ENCODE measurements around the gene GPX4. TPM values are rescaled to one million over a fixed set of nuclear protein-coding genes. Genes with fewer than 3 reads are reported as not detected.

The GPX4 gene, protein sequence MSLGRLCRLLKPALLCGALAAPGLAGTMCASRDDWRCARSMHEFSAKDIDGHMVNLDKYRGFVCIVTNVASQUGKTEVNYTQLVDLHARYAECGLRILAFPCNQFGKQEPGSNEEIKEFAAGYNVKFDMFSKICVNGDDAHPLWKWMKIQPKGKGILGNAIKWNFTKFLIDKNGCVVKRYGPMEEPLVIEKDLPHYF
- 369 and 438 TPM in 2 replicates for total RNA-seq

DNA sequence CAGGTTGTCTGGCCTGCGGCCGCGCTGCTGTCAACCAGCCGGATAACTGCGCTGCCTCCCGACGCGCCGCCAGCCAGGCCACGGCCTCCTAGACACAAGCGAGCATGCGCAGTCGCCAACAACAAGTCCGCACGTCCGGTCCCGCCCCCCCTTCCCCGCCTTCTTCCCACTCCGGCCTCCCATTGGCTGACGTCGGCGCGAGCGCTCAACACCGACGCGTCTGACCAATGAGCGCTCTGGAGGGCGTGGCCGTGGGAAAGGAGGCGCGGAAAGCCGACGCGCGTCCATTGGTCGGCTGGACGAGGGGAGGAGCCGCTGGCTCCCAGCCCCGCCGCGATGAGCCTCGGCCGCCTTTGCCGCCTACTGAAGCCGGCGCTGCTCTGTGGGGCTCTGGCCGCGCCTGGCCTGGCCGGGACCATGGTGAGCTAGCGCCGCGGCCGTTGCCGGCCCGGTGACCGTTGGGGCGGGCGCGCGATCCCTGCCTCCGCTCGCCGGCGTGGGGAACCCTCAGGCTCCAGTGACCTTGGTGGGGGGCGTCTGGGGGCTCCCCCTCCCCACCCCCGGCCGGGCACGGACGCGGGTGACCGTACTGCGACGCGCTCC is at the start of gene GPX4:
GPX4 (plus strand) TSS at position 287 of the 603 bp plus-strand sequence; CDS start at position 337, 50 bp downstream.

DNA sequence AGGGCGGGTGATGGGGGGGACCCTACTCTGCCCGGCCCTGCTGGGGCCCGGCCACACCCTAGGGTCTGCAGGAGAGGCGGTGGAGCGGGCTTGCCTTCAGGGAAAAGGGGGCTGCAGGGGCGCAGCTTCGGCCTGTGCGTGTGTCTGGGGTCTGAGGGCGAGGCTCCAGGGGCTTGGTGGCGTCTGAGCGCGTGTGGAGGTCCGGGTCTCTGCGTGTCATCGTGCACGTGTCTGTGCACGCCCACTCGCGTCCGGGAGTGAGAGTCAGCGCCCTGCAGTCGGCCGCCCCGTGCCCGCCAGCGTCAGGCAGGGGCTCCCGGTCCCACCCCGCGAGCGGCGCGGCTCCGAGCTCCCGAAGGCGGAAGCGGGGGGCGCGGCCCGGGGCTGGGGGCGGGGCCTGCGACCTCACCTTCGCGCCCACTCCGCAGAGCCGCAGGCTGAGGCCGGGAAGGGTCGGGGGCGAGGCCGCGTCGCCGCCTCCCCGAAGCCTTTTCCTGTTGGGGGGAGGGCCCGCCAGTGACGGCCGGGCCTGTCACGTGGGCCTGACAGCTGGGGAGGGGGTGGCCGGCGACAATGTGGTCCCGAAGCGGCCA is 37.0 kb upstream of the GPX4 start, which contains the start of gene ARHGAP45:
ARHGAP45 (plus strand) TSS at position 420 of the 593 bp plus-strand sequence. CDS start 239 bp downstream, outside the sequence.

DNA sequence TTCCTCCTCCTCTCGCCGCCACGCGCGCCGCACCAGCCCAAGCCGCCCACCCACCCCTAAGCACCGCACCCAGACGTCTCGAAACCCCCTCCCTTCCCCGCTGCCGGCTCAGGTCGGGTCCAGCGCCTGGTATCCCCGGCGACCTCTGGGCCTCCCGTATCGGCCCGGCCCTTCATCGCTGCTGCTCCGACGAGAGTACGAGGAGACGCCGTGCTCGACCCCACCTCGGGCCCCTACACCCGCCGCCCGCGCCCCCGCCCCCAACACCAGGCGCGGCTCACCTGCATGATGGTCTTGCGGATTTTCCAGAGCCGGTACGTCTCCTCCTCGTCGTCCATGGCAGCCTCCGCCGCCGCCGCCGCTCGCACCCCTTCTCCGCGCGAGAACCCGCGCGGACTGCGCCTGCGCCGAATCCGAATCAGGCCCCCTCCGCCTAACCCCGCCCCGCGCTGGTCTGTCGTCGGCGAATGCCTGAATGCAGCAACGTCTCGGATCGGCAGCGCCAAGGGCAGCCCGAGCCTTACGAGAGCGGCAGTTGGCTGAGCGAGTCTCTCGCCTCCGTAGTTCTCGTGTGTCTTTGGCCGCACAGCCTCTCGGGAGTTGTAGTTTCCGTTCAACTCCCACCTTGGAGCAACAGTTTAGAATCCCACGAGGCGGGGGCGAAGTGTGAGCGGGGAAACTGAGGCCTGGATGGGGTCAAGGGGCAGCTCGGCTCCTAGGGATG is 8.7 kb upstream of the GPX4 start, which contains the start of gene POLR2E:
POLR2E (minus strand) TSS at position 398 of the 724 bp plus-strand sequence; CDS start at position 338, 60 bp downstream.

Other genes starting within 250 kb of the GPX4 start
- 0.52 and 0.54 TPM in 2 replicates for gene CFD, start 244.3 kb upstream of the GPX4 start, total RNA-seq
- 16.1 and 20.6 TPM in 2 replicates for gene MED16, start 210.8 kb upstream of the GPX4 start, total RNA-seq
- not detected in 2 replicates for gene RNU6-9, start 210.5 kb upstream of the GPX4 start, total RNA-seq
- gene R3HDM4, start 190.8 kb upstream of the GPX4 start, total RNA-seq = 37.0 and 37.5 TPM in 2 replicates
- gene KISS1R, start 186.7 kb upstream of the GPX4 start, total RNA-seq = not detected in 2 replicates
- gene ARID3A, start 178.0 kb upstream of the GPX4 start, total RNA-seq = 4.7 and 5.6 TPM in 2 replicates
- gene WDR18, start 119.6 kb upstream of the GPX4 start, total RNA-seq = 67.0 and 73.3 TPM in 2 replicates
- gene GRIN3B, start 103.6 kb upstream of the GPX4 start, total RNA-seq = 0.09 and 0.33 TPM in 2 replicates
- gene TMEM259, start 82.9 kb upstream of the GPX4 start, total RNA-seq = 36.9 and 38.3 TPM in 2 replicates
- not detected in 2 replicates for gene RNU6-2, start 82.5 kb upstream of the GPX4 start, total RNA-seq
- 54.7 and 73.7 TPM in 2 replicates for gene CNN2, start 77.4 kb upstream of the GPX4 start, total RNA-seq
- gene ABCA7, start 63.9 kb upstream of the GPX4 start, total RNA-seq = 2.4 and 3.6 TPM in 2 replicates
- 11.9 and 24.8 TPM in 2 replicates for gene ARHGAP45, start 36.8 kb upstream of the GPX4 start, total RNA-seq
- gene POLR2E, start 8.6 kb upstream of the GPX4 start, total RNA-seq = 69.8 and 81.8 TPM in 2 replicates
- gene SBNO2, start 70.3 kb downstream of the GPX4 start, total RNA-seq = 14.4 and 15.9 TPM in 2 replicates
- gene STK11, start 101.8 kb downstream of the GPX4 start, total RNA-seq = 80.6 and 90.6 TPM in 2 replicates
- gene CBARP, start 134.0 kb downstream of the GPX4 start, total RNA-seq = 0.76 and 1.2 TPM in 2 replicates
- gene ATP5F1D, start 137.8 kb downstream of the GPX4 start, total RNA-seq = 12.6 and 14.8 TPM in 2 replicates
- 5.4 and 7.2 TPM in 2 replicates for gene MIDN, start 144.6 kb downstream of the GPX4 start, total RNA-seq
- gene CIRBP, start 165.3 kb downstream of the GPX4 start, total RNA-seq = 214 and 308 TPM in 2 replicates
- 12.2 and 12.7 TPM in 2 replicates for gene FAM174C, start 171.5 kb downstream of the GPX4 start, total RNA-seq
- gene EFNA2, start 181.9 kb downstream of the GPX4 start, total RNA-seq = not detected in 2 replicates

Data from dermis lymphatic vessel endothelial cell (primary cell).